GM23338 (cell line): Measurements from ENCODE around the gene HEY2. TPM values are rescaled to one million over a fixed set of nuclear protein-coding genes. Genes with fewer than 3 reads are reported as not detected.

ENCODE experiments used
- ATAC-seq: fragments of 200-7000 bp; cut with Tn5 transposase; 3 replicates; pipeline ENCODE4 v1.9.1; 2020
- DNase-seq: peaks from one replicate; pipeline ENCODE4 v3.0.0-alpha.2; 2015; ENCODE audit warnings: low spot score
- H2AFZ ChIP-seq: fragments of 200-600 bp; sonication (generic); 2 replicates; pipeline ENCODE4 v1.8.0; 2016; ENCODE audit warnings: antibody characterized with exemption, mild to moderate bottlenecking, moderate library complexity
- H3F3A ChIP-seq: fragments of 200-600 bp; sonication (generic); replicated peaks from 2 replicates; pipeline ENCODE4 v1.8.0; 2017; ENCODE audit warnings: antibody characterized with exemption, mixed run types, low read depth
- H3K27ac ChIP-seq: fragments of 200-600 bp; sonication (generic); 2 replicates; pipeline ENCODE4 v1.6.1; 2016; ENCODE audit warnings: low read depth
- H3K27me3 ChIP-seq: fragments of 200-600 bp; sonication (generic); 2 replicates; pipeline ENCODE4 v1.8.0; 2016; ENCODE audit warnings: mild to moderate bottlenecking, mixed run types, moderate library complexity; ENCODE audit not compliant: insufficient read depth
- H3K36me3 ChIP-seq: fragments of 200-600 bp; sonication (generic); 2 replicates; pipeline ENCODE4 v1.8.0; 2016; ENCODE audit warnings: mild to moderate bottlenecking; ENCODE audit not compliant: insufficient read depth
- H3K4me1 ChIP-seq: fragments of 200-600 bp; sonication (generic); 2 replicates; pipeline ENCODE4 v1.8.0; 2016; ENCODE audit warnings: mild to moderate bottlenecking, moderate library complexity; ENCODE audit not compliant: insufficient read depth
- H3K4me2 ChIP-seq: fragments of 200-600 bp; sonication (generic); 2 replicates; pipeline ENCODE4 v1.7.1; 2017; ENCODE audit warnings: mixed run types
- H3K4me3 ChIP-seq: fragments of 200-600 bp; sonication (generic); 2 replicates; pipeline ENCODE4 v1.6.1; 2016; ENCODE audit warnings: mixed run types
- H3K79me2 ChIP-seq: fragments of 200-600 bp; sonication (generic); replicated peaks from 2 replicates; pipeline ENCODE4 v1.8.0; 2017; ENCODE audit warnings: mild to moderate bottlenecking; ENCODE audit not compliant: insufficient read depth
- H3K9me2 ChIP-seq: fragments of 200-600 bp; sonication (generic); 2 replicates; pipeline ENCODE4 v1.8.0; 2017; ENCODE audit not compliant: insufficient read depth
- H4K20me1 ChIP-seq: fragments of 200-600 bp; sonication (generic); replicated peaks from 2 replicates; pipeline ENCODE4 v1.8.0; 2017; ENCODE audit warnings: mild to moderate bottlenecking; ENCODE audit not compliant: insufficient read depth
- H3K27ac Mint-ChIP-seq: 2 replicates; pipeline ENCODE4 v1.8.0; 2020; ENCODE audit warnings: inconsistent platforms, mild to moderate bottlenecking, moderate library complexity, mixed read lengths
- H3K27me3 Mint-ChIP-seq: 3 replicates; pipeline ENCODE4 v1.8.0; 2022; ENCODE audit warnings: low read depth, mild to moderate bottlenecking, moderate library complexity, mixed read lengths, inconsistent platforms; ENCODE audit not compliant: insufficient read depth, poor library complexity
- H3K36me3 Mint-ChIP-seq: 3 replicates; pipeline ENCODE4 v1.8.0; 2021; ENCODE audit warnings: low read depth, mild to moderate bottlenecking, inconsistent platforms, moderate library complexity, mixed read lengths
- H3K4me1 Mint-ChIP-seq: 3 replicates; pipeline ENCODE4 v1.8.0; 2020; ENCODE audit warnings: mild to moderate bottlenecking, inconsistent platforms, mixed read lengths
- H3K4me3 Mint-ChIP-seq: 3 replicates; pipeline ENCODE4 v1.8.0; 2021; ENCODE audit warnings: moderate library complexity, mild to moderate bottlenecking, inconsistent platforms, mixed read lengths
- H3K9me3 Mint-ChIP-seq: 3 replicates; pipeline ENCODE4 v1.8.0; 2020; ENCODE audit warnings: moderate library complexity, mild to moderate bottlenecking, inconsistent platforms, mixed read lengths
- CREB1 ChIP-seq: fragments of 250-450 bp; sonication (Bioruptor Pico); IDR thresholded peaks from 2 replicates; pipeline ENCODE4 v1.5.0; 2020; ENCODE audit warnings: low read depth, mild to moderate bottlenecking, moderate library complexity
- CTCF ChIP-seq, 2 experiments: fragments of 200-600 bp in 1 of 2; sonication (generic) in 1 of 2; conservative IDR thresholded peaks; 2 replicates each; pipeline versions ENCODE4 v1.5.1 to v1.6.1; 2016 to 2017; ENCODE audit warnings: antibody characterized with exemption in 2 of 2, low read depth in 2 of 2, mild to moderate bottlenecking in 2 of 2, moderate library complexity in 1 of 2
- EZH2 ChIP-seq: fragments of 200-600 bp; sonication (generic); IDR thresholded peaks from one replicate; pipeline ENCODE4 v1.8.0; 2017; ENCODE audit warnings: antibody characterized with exemption, mild to moderate bottlenecking, low read depth; ENCODE audit not compliant: unreplicated experiment
- JUNB ChIP-seq: IDR thresholded peaks from one replicate; pipeline ENCODE4 v1.6.1; 2016; ENCODE audit warnings: antibody characterized with exemption; ENCODE audit not compliant: unreplicated experiment
- POLR2AphosphoS5 ChIP-seq: IDR thresholded peaks from 2 replicates; pipeline ENCODE4 v1.6.1; 2016; ENCODE audit warnings: antibody characterized with exemption, low read depth
- REST ChIP-seq: IDR thresholded peaks from one replicate; pipeline ENCODE4 v1.6.1; 2018; ENCODE audit warnings: antibody characterized with exemption; ENCODE audit not compliant: unreplicated experiment
- STAT1 ChIP-seq: IDR thresholded peaks from one replicate; pipeline ENCODE4 v1.6.1; 2016; ENCODE audit warnings: antibody characterized with exemption; ENCODE audit not compliant: unreplicated experiment
- ZNF114 ChIP-seq: fragments of 250-450 bp; sonication (Bioruptor Pico); IDR thresholded peaks from 2 replicates; pipeline ENCODE4 v1.5.0; 2020; ENCODE audit warnings: mild to moderate bottlenecking, moderate library complexity
- ZNF331 ChIP-seq: fragments of 250-450 bp; sonication (Bioruptor Pico); IDR thresholded peaks from 2 replicates; pipeline ENCODE4 v1.5.0; 2020; ENCODE audit warnings: low read depth, mild to moderate bottlenecking, moderate library complexity
- polyA plus RNA-seq: library from polyadenylated mRNA; unstranded; fragments of >200 nt; fragmentation: Nextera tagmentation; extraction: Ambion mirVana; gene quantifications from 2 replicates; pipeline ENCODE4 v1.2.1, GENCODE V29; 2016
- total RNA-seq: library from RNA; depleted of rRNA; stranded (reverse); fragments of >200 nt; shearing (Covaris generic); gene quantifications from 2 replicates; pipeline ENCODE4 v1.2.3, GENCODE V29; 2014

Gene HEY2
- total and polyA plus RNA-seq, 2 experiments from 2014 or later = 4.3 to 8.5 TPM

- peaks cover 24% of the 10 kb centered on the region for H3F3A ChIP-seq
- TF ChIP-seq CTCF (conservative IDR thresholded peaks at IDR 0.05; ENCODE audit: low read depth in 2 of 2) = peak in 1 of 2 experiments; percentile 16; a peak in 1 of 4 replicates
- TF ChIP-seq CREB1 (CRISPR knock-in tag) = no peak
- TF ChIP-seq ZNF331 (CRISPR knock-in tag) = no peak
- no peak for TF ChIP-seq ZNF114 (CRISPR knock-in tag)
- no peak for TF ChIP-seq STAT1
- TF ChIP-seq REST = no peak
- peak; percentile 18 for TF ChIP-seq EZH2
- TF ChIP-seq JUNB = no peak
- TF ChIP-seq POLR2AphosphoS5 = peak; percentile 53
- peaks cover 32% of the 10 kb centered on the region for H3K27me3 ChIP-seq
- no peak overlapping the region for H2AFZ ChIP-seq
- Mint-ChIP-seq H3K9me3 (no peaks in the 10 kb centered on the region; the same call in 2 of the 3 replicates), H3K4me1 (peaks cover 59% of the 10 kb centered on the region), H3K27me3 (peaks cover 33% of the 10 kb centered on the region), H3K36me3 (no peaks in the 10 kb centered on the region; the same call in 2 of the 3 replicates), H3K27ac (peak overlapping the region; percentile 78; the same call in 1 of the 2 replicates), H3K4me3 (peak overlapping the region; percentile 78)
- H3K4me2 ChIP-seq = peak overlapping the region; percentile 86
- no peaks in the 10 kb centered on the region for H4K20me1 ChIP-seq
- peaks cover 51% of the 10 kb centered on the region for H3K4me1 ChIP-seq
- ATAC-seq (peak; percentile 38), DNase-seq (peak; percentile 97)
- peaks cover 27% of the 10 kb centered on the region for H3K79me2 ChIP-seq
- H3K36me3 ChIP-seq = no peaks in the 10 kb centered on the region
- no peaks in the 10 kb centered on the region for H3K9me2 ChIP-seq
- peak overlapping the region; percentile 66 for H3K4me3 ChIP-seq
- H3K27ac ChIP-seq = peak overlapping the region; percentile 76
Measured at GRCh38 chr6:125746731-125747588, 2.5 kb upstream of the HEY2 start.
